Posterior vena cava (tissue), 2 donors: ENCODE results near the gene ZBP1. TPM values are rescaled to one million over a fixed set of nuclear protein-coding genes. Genes with fewer than 3 reads are reported as not detected.

Experiments used
- DNase-seq: peaks from one replicate; pipeline ENCODE4 v3.0.0-alpha.2; 2020; ENCODE audit warnings: low spot score
- intact Hi-C, 2 donors: fragments of 100-400 bp; cut with DNase I; formaldehyde crosslinking; loops; one replicate each; pipeline versions ENCODE4 v1.14.1 to v1.14.2; 2022 to 2023
- total RNA-seq, 2 donors: library from RNA; stranded (reverse); fragmentation: NEBNext Ultra II Directional; extraction: Animal tissue kit (Norgen Biotek cat#: 25700); gene quantifications; one replicate each; pipeline ENCODE4 v1.2.1, GENCODE V29; 2021
- donor health status: DM: yes; HTN: yes; CAD: no.
- donor health status: DM: yes; HTN: yes; CAD: no.

Gene ZBP1
- total RNA-seq, 2 donors from 2014 or later: 0.24 to 0.37 TPM

DNA sequence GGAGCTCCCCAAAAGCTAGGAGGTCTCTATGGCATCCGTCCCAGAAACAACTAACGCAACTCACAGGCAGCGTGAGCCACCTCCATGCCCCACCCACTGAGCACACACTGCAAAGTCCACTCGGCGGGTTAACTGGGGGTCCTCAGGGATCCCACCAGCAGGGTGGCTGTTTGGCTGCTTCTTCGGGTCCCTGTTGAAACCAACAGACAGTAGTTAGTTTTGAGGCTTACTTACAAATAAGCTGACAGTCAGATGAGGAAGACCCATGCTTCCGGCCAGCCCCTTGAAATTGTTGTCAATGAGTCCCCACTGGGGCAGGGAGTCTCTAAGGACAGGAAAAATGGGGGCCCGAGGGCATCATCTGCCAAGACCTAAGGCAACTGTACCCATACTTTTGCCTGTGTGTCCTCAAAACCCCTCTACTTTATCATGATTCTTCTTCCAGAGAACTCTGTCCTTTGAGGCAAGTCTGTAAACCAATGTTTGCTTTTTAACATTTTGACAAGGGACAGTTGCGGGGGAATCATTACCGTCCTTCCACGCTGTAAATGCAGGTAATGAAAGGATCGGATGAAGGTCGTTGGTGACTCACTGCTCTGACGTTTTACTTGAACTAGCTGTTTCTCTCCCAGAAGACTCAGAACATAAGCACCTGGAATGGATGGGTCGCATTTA is 61.5 kb downstream of the ZBP1 start:
- intact Hi-C loops: no loop called here

DNA sequence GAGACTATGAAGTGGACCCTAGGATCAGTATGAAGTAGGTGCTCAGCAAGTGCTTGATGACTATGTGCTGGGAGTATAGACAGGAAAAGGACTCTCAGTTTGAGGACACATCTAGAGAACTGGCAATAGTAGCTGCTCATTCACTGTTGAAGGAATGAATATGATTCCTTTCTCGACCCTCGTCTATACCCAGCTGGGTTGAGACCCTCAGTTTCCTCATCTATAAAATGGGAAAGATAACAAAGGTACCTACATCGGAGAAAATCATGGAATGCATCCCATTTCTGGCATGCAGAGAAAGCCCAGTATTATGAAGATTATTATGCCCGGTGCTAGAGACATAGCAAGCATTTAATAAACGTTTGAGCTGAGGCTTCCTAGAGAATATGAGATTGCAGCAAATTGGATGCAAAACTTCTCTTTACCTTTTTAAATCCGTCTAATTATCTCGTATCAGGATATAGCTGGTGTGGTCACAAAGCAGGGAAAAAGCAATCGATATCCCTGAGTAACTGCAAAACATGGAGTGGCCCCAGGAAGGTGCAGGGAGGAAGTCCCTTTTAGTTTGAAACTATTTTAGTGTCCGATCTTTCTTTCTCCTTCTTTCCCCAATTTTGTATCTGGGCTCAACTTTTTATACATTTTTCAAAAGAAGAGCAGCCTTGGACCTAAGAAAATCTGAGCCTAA is 62.2 kb downstream of the ZBP1 start:
- no peak for DNase-seq
- intact Hi-C loops: no loop called here

More for the DNA sequence above, 61.5 kb downstream of the ZBP1 start:
- no peak for DNase-seq

DNA sequence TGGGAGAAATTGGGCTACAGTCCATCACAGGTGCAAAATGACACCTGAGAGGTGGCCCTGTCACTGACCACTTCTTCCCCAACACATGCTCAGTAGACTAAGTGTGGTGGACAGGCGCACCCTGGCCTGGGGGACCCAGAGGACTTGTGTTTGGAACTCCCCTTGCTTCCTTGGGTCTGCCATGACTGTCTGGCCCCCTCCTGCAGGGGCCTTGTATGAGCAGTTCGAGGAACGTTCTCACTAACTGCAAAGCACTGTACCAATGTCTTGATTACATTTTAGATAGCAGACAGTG is 63.3 kb downstream of the ZBP1 start:
- intact Hi-C loops: no loop called here
- no peak for DNase-seq

DNA sequence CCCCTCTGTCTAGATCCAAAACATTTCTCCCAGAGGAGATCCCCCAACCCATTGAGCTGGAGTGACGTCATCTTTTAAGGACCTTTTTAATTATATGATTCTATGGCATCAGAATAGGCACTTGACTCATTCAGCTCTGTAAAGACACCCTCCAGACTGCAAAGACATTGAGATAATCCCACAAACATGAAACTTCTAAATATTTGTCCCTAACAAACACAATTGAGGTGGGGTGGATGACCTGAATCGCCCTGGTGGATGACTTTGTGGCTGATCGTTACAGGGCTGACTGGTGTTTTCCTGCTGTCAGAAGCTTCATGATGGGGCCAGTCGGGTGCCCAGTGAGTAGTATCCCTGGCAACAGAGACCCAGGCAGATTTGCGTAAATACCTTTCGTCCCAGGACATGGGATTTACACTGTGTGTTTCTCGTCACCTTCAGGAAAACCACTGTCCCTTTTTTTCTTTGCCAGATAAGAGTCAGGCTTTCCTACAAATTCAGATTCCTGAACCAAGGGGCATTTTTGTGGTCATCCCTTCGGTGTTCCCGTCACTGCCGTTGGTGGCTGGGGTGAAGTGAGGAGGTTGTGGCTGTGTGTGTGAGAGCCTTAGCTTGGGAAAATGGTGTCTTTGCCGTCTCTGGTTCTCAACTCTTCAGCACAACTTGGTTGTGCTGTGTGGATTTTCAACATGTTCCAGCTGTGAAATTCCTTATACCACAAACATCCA is 64.6 kb downstream of the ZBP1 start:
- intact Hi-C loops: no loop called here
- no peak for DNase-seq

Other genes starting within 250 kb of the ZBP1 start
- gene RBM38, start 229.0 kb downstream of the ZBP1 start, total RNA-seq: 10 to 100 TPM; 26.5 to 32.7 TPM
- not detected for gene CTCFL, start 95.3 kb downstream of the ZBP1 start, total RNA-seq
- gene PCK1, start 59.3 kb downstream of the ZBP1 start, total RNA-seq: under 1 TPM; 0.57 to 0.93 TPM
- gene PMEPA1, start 89.6 kb upstream of the ZBP1 start, total RNA-seq: 10 to 100 TPM; 45.6 to 55.6 TPM